B cell (primary cell): Measurements from ENCODE around the gene HDAC9. TPM values are rescaled to one million over a fixed set of nuclear protein-coding genes. Genes with fewer than 3 reads are reported as not detected.
"Not testable (repeated sequence)": the region's sequence is repeated elsewhere in the genome, so short reads cannot be mapped to it uniquely, and the experiment has no call there.

Experiments
- ATAC-seq: fragments of 200-7000 bp; cut with Tn5 transposase; one replicate; pipeline ENCODE4 v1.10.0; 2021; ENCODE audit warnings: low read depth, mild to moderate bottlenecking, moderate number of reproducible peaks, moderate library complexity
- CTCF ChIA-PET: fragments of 350-600 bp; sonication (Branson Sonifier 250); formaldehyde crosslinking; loops from one replicate; lab custom pipeline; 2021; ENCODE audit warnings: antibody characterized with exemption, inconsistent platforms; lab: Charles Lee
- POLR2A ChIA-PET: fragments of 350-600 bp; sonication (Branson Sonifier 250); formaldehyde crosslinking; loops from one replicate; lab custom pipeline; 2021; ENCODE audit warnings: antibody characterized with exemption; lab: Charles Lee
- DNase-seq: peaks from one replicate; pipeline ENCODE4 v3.0.0; 2013
- H2AFZ ChIP-seq: 2 replicates; pipeline ENCODE4 v1.6.1; 2012; ENCODE audit warnings: mild to moderate bottlenecking, low read depth, low read length; ENCODE audit not compliant: insufficient read depth, poor library complexity, severe bottlenecking
- H3K27ac ChIP-seq, 2 donors: 1 replicate in 1 of 2; 2 replicates in 1 of 2; pipeline ENCODE4 v1.5.1; 2012 to 2013; ENCODE audit warnings: low read length in 2 of 2, mild to moderate bottlenecking in 2 of 2, moderate library complexity in 1 of 2
- H3K27me3 ChIP-seq, 4 experiments: fragments of 200-600 bp in 1 of 4; sonication (generic) in 1 of 4; replicated peaks in 1 of 4; 1 replicate in 2 of 4; 2 replicates in 2 of 4; pipeline versions ENCODE4 v1.6.1 to v1.7.0; 2013 to 2016; ENCODE audit warnings: low read length in 3 of 4, mild to moderate bottlenecking in 2 of 4, mixed read lengths in 1 of 4, moderate library complexity in 1 of 4; ENCODE audit not compliant: insufficient read depth in 4 of 4, control insufficient read depth in 3 of 4; ENCODE audit errors: control extremely low read depth in 1 of 4
- H3K36me3 ChIP-seq, 2 experiments: replicated peaks in 1 of 2; 1 replicate in 1 of 2; 2 replicates in 1 of 2; pipeline versions ENCODE4 v1.6.1 to v1.7.1; 2013; ENCODE audit warnings: low read length in 1 of 2; ENCODE audit not compliant: insufficient read depth in 2 of 2, control insufficient read depth in 1 of 2; ENCODE audit errors: control extremely low read depth in 1 of 2, extremely low read depth in 1 of 2
- H3K4me1 ChIP-seq, 2 donors: fragments of 200-600 bp in 1 of 2; sonication (generic) in 1 of 2; 1 replicate in 1 of 2; 2 replicates in 1 of 2; pipeline versions ENCODE4 v1.5.1 to v1.6.1; 2013 to 2017; ENCODE audit warnings: low read length in 2 of 2; ENCODE audit not compliant: control insufficient read depth in 2 of 2, insufficient read depth in 2 of 2
- H3K4me2 ChIP-seq: replicated peaks from 2 replicates; pipeline ENCODE3; 2012; ENCODE audit warnings: mild to moderate bottlenecking, low read depth, low read length; ENCODE audit not compliant: poor library complexity, severe bottlenecking
- H3K4me3 ChIP-seq, 5 experiments: fragments of 200-600 bp in 1 of 5; sonication (generic) in 1 of 5; 1 replicate in 3 of 5; 2 replicates in 2 of 5; pipeline versions ENCODE4 v1.5.1 to v1.7.0; 2011 to 2016; ENCODE audit warnings: low read length in 4 of 5, mild to moderate bottlenecking in 4 of 5, low read depth in 2 of 5, control low read depth in 1 of 5, moderate library complexity in 1 of 5; ENCODE audit not compliant: insufficient read depth in 1 of 5; ENCODE audit errors: control extremely low read depth in 1 of 5, extremely low read depth in 1 of 5
- H3K79me2 ChIP-seq: fragments of 200-600 bp; sonication (generic); one replicate; pipeline ENCODE4 v1.6.0; 2016; ENCODE audit warnings: low read length; ENCODE audit not compliant: control insufficient read depth, insufficient read depth
- H3K9ac ChIP-seq: fragments of 200-600 bp; sonication (generic); 2 replicates; pipeline ENCODE4 v1.6.1; 2017; ENCODE audit warnings: mild to moderate bottlenecking, low read length, moderate library complexity
- H3K9me3 ChIP-seq, 3 donors: one replicate each; pipeline versions ENCODE4 v1.6.1 to v1.7.1; 2013; ENCODE audit warnings: low read length in 2 of 3; ENCODE audit not compliant: control insufficient read depth in 2 of 3, insufficient read depth in 1 of 3; ENCODE audit errors: control extremely low read depth in 1 of 3
- H4K20me1 ChIP-seq: 2 replicates; pipeline ENCODE4 v1.6.0; 2012; ENCODE audit warnings: mild to moderate bottlenecking, low read length; ENCODE audit not compliant: insufficient read depth, control insufficient read depth, poor library complexity, severe bottlenecking
- H3K27ac Mint-ChIP-seq: one replicate; pipeline ENCODE4 v1.8.0; 2021; ENCODE audit warnings: mixed read lengths
- H3K27me3 Mint-ChIP-seq: one replicate; pipeline ENCODE4 v1.8.0; 2021; ENCODE audit warnings: mixed read lengths
- H3K4me1 Mint-ChIP-seq: one replicate; pipeline ENCODE4 v1.8.0; 2021; ENCODE audit warnings: mixed read lengths
- H3K4me3 Mint-ChIP-seq: one replicate; pipeline ENCODE4 v1.8.0; 2021; ENCODE audit warnings: mixed read lengths
- H3K9me3 Mint-ChIP-seq: one replicate; pipeline ENCODE4 v1.8.0; 2022; ENCODE audit warnings: mixed read lengths; ENCODE audit not compliant: insufficient read depth
- EZH2 ChIP-seq: IDR thresholded peaks from 2 replicates; pipeline ENCODE4 v1.6.1; 2012; ENCODE audit warnings: borderline replicate concordance, low read depth, mild to moderate bottlenecking, moderate library complexity, low read length; ENCODE audit not compliant: insufficient read depth, poor library complexity, severe bottlenecking
- WGBS: methylation state at CpG from one replicate; pipeline ENCODE4 v1.1.5; 2013; ENCODE audit warnings: missing lambda C conversion rate; ENCODE audit not compliant: insufficient coverage; 5-methylcytosine and 5-hydroxymethylcytosine counted together
- intact Hi-C: fragments of 100-400 bp; cut with micrococcal nuclease; formaldehyde crosslinking; loops from one replicate; pipeline ENCODE4 v1.10.0; 2022
- polyA plus RNA-seq: library from polyadenylated mRNA; depleted of rRNA; stranded (reverse); fragments of >200 nt; gene quantifications from 2 replicates; pipeline ENCODE4 v1.2.3, GENCODE V29; 2012
- total RNA-seq, 2 donors: library from RNA; stranded (reverse); fragments of 120-200 nt in 1 of 2; gene quantifications; 1 replicate in 1 of 2; 2 replicates in 1 of 2; pipeline versions ENCODE4 v1.2.3 to v1.2.4, GENCODE V29; 2013 to 2022
- TF ChIP-seq, protein P1 (sequence below): fragments of 200-600 bp; IDR thresholded peaks from one replicate; pipeline ENCODE4 v1.8.0; 2022; ENCODE audit warnings: antibody characterized with exemption, mild to moderate bottlenecking

HDAC9 gene
- total and polyA plus RNA-seq, 2 donors (not counting 1 experiment from before 2014, with no cell fraction given): 49.1 to 64.8 TPM

DNA sequence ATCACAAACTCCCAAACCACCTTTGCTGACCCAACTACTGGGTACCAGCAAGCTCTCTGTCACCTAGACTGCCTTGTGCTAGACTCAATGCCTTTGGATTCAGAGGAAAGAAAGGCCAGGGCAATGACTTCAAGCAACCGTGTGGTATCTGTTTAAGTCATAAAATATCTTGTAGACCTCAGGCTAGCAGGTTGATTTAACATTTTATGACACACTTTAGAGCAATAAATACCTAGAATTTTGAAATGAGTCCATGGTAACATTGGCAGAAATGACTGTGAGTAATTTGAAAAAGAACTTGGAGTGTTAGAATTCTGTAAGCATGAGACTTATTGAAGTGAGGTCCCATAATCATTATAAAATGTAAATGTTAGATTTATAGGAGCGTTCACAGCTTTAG is 534.7 kb downstream of the HDAC9 start:
- ATAC-seq (no peak), DNase-seq (no peak)
- H3K9ac ChIP-seq: no peak overlapping the region
- Mint-ChIP-seq H3K27ac (no peak overlapping the region), H3K4me1 (no peaks in the 10 kb centered on the region), H3K4me3 (no peak overlapping the region), H3K27me3 (no peaks in the 10 kb centered on the region), H3K9me3 (peaks cover 2% of the 10 kb centered on the region)
- no peaks in the 10 kb centered on the region for H3K4me1 ChIP-seq
- H3K27me3 ChIP-seq: no peaks in the 10 kb centered on the region
- ChIA-PET CTCF (interaction anchor here (0.7 kb wide), 1 partner anchor 11 kb away, joined by 3 read pairs; no protein-coding TSS in a partner anchor), POLR2A (no interaction called here)
- intact Hi-C loops: no loop called here
- no peak overlapping the region for H3K4me2 ChIP-seq
- no peak overlapping the region for H3K4me3 ChIP-seq
- no peak for TF ChIP-seq EZH2
- TF ChIP-seq, protein P1, sequence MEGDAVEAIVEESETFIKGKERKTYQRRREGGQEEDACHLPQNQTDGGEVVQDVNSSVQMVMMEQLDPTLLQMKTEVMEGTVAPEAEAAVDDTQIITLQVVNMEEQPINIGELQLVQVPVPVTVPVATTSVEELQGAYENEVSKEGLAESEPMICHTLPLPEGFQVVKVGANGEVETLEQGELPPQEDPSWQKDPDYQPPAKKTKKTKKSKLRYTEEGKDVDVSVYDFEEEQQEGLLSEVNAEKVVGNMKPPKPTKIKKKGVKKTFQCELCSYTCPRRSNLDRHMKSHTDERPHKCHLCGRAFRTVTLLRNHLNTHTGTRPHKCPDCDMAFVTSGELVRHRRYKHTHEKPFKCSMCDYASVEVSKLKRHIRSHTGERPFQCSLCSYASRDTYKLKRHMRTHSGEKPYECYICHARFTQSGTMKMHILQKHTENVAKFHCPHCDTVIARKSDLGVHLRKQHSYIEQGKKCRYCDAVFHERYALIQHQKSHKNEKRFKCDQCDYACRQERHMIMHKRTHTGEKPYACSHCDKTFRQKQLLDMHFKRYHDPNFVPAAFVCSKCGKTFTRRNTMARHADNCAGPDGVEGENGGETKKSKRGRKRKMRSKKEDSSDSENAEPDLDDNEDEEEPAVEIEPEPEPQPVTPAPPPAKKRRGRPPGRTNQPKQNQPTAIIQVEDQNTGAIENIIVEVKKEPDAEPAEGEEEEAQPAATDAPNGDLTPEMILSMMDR: no peak
- H4K20me1 ChIP-seq: no peaks in the 10 kb centered on the region
- no peak overlapping the region for H3K27ac ChIP-seq
- no peaks in the 10 kb centered on the region for H3K36me3 ChIP-seq
- no peaks in the 10 kb centered on the region for H3K9me3 ChIP-seq
- no peaks in the 10 kb centered on the region for H3K79me2 ChIP-seq
- no CpG with 5 or more reads among the region's 2 CpGs for WGBS
- no peak overlapping the region for H2AFZ ChIP-seq

DNA sequence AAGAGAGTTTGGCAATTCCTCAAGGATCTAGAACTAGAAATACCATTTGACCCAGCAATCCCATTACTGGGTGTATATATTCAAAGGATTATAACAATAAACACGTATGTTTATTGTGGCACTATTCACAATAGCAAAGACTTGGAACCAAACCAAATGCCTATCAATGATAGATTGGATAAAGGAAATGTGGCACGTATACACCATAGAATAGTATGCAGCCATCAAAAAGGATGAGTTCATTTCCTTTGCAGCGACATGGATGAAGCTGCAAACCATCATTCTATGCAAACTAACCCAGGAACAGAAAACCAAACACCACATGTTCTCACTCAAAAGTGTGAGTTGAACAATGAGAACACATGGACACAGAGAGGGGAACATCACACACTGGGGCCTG is 537.4 kb downstream of the HDAC9 start:
- H3K79me2 ChIP-seq, H4K20me1 ChIP-seq, H3K9me3 ChIP-seq, intact Hi-C loops, H3K27me3 Mint-ChIP-seq, DNase-seq, H3K9me3 Mint-ChIP-seq, H3K9ac ChIP-seq, H3K36me3 ChIP-seq, H3K4me1 Mint-ChIP-seq, ATAC-seq, H3K27ac Mint-ChIP-seq, H3K27ac ChIP-seq, H3K4me3 Mint-ChIP-seq, H3K27me3 ChIP-seq, CTCF ChIA-PET, H3K4me1 ChIP-seq, H3K4me2 ChIP-seq, H3K4me3 ChIP-seq, H2AFZ ChIP-seq, POLR2A ChIA-PET: not testable (repeated sequence)
- whole genome bisulfite sequencing: 60% methylated on average over 1 of the region's 3 CpGs
